Renal pelvis (tissue), 12 donors: ENCODE data around the gene ST14. TPM values are rescaled to one million over a fixed set of nuclear protein-coding genes. Genes with fewer than 3 reads are reported as not detected.

Source experiments
- DNase-seq: peaks from one replicate; pipeline ENCODE4 v3.0.0-alpha.2; 2013
- long read RNA-seq, 16 experiments: transcript quantifications; one replicate each; lab custom pipeline, GENCODE V29; 2026
- polyA plus RNA-seq, 3 donors: library from polyadenylated mRNA; unstranded; fragments of 120-200 nt; gene quantifications; one replicate each; pipeline ENCODE4 v1.2.1, GENCODE V29; 2013; ENCODE audit not compliant: insufficient read length in 3 of 3

Gene ST14
- polyA plus RNA-seq = 10 to 100 TPM; 34.2 to 39.2 (median 34.6) TPM
- long read RNA-seq, donor 1, transcript ST14-201 (19 exons, 3,539 nt) = major isoform, 7 of 24 reads
- long read RNA-seq, donor 1, partial matches to known transcripts = 17 of 24 reads
- long read RNA-seq, donor 1, other reads (novel, unspliced or antisense) = 0 of 24 reads
- long read RNA-seq, donor 2, transcript ST14-201 (19 exons, 3,539 nt) = major isoform, 6 of 6 reads
- long read RNA-seq, donor 2, partial matches to known transcripts = 0 of 6 reads
- long read RNA-seq, donor 2, other reads (novel, unspliced or antisense) = 0 of 6 reads
- long read RNA-seq, donor 3, transcript ST14-201 (19 exons, 3,539 nt) = major isoform, 7 of 12 reads
- long read RNA-seq, donor 3, partial matches to known transcripts = 5 of 12 reads
- long read RNA-seq, donor 3, other reads (novel, unspliced or antisense) = 0 of 12 reads
- long read RNA-seq, donor 4, transcript ST14-201 (19 exons, 3,539 nt) = major isoform, 10 of 27 reads
- long read RNA-seq, donor 4, partial matches to known transcripts = 17 of 27 reads
- long read RNA-seq, donor 4, other reads (novel, unspliced or antisense) = 0 of 27 reads
- long read RNA-seq, donor 5, partial matches to known transcripts = 23 of 23 reads
- long read RNA-seq, donor 5, other reads (novel, unspliced or antisense) = 0 of 23 reads
- long read RNA-seq, donor 6, transcript ST14-201 (19 exons, 3,539 nt) = major isoform, 11 of 41 reads
- long read RNA-seq, donor 6, partial matches to known transcripts = 29 of 41 reads
- long read RNA-seq, donor 6, other reads (novel, unspliced or antisense) = 0 of 41 reads
- long read RNA-seq, donor 7, partial matches to known transcripts = 26 of 30 reads
- long read RNA-seq, donor 7, other reads (novel, unspliced or antisense) = 0 of 30 reads
- long read RNA-seq, donor 8 = 0 reads
- long read RNA-seq, donor 9, transcript ST14-201 (19 exons, 3,539 nt) = major isoform, 10 of 42 reads
- long read RNA-seq, donor 9, partial matches to known transcripts = 31 of 42 reads
- long read RNA-seq, donor 9, other reads (novel, unspliced or antisense) = 0 of 42 reads
- long read RNA-seq, donor 10, partial matches to known transcripts = 10 of 12 reads
- long read RNA-seq, donor 10, other reads (novel, unspliced or antisense) = 0 of 12 reads
- long read RNA-seq, donor 11, partial matches to known transcripts = 0 of 2 reads
- long read RNA-seq, donor 11, other reads (novel, unspliced or antisense) = 0 of 2 reads
- long read RNA-seq, donor 12, transcript ST14-201 (19 exons, 3,539 nt) = major isoform, 8 of 27 reads
- long read RNA-seq, donor 12, partial matches to known transcripts = 14 of 27 reads
- long read RNA-seq, donor 12, other reads (novel, unspliced or antisense) = 5 of 27 reads
- long read RNA-seq, donor 13, partial matches to known transcripts = 5 of 7 reads
- long read RNA-seq, donor 13, other reads (novel, unspliced or antisense) = 0 of 7 reads
- long read RNA-seq, donor 14 = 0 reads
- long read RNA-seq, donor 15, transcript ST14-201 (19 exons, 3,539 nt) = major isoform, 20 of 47 reads
- long read RNA-seq, donor 15, partial matches to known transcripts = 27 of 47 reads
- long read RNA-seq, donor 15, other reads (novel, unspliced or antisense) = 0 of 47 reads
- long read RNA-seq, donor 16, partial matches to known transcripts = 38 of 43 reads
- long read RNA-seq, donor 16, other reads (novel, unspliced or antisense) = 0 of 43 reads

DNA sequence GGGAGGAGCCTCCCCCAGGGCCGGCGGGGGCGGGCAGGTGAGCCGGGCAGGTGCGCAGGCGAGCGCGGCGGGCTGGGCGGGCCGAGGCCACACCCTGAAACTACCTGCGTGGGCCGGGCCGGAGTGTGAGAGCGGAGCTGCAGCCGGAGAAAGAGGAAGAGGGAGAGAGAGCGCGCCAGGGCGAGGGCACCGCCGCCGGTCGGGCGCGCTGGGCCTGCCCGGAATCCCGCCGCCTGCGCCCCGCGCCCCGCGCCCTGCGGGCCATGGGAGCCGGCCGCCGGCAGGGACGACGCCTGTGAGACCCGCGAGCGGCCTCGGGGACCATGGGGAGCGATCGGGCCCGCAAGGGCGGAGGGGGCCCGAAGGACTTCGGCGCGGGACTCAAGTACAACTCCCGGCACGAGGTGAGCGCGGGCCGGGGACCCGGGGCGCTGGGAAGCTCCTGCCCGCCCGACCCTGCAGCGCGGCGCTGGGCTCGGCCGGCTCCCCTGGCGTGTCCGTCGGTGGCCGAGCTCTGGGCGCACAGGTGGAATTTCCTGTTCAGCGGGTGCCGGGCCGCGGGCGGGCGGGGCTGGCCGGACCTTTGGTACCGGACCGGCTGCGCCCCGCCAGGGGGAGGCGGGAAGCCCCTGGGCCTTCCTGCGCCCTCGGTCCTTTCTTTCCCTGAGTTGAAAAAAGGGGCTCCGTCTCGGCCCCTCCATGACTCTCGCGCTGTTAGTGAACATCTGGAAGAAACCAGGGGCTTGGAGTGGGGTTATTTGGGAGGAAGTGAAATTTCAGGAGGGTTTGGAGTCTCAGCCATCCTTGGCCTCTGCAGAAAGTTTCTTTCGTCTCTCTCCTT lies at the start of gene ST14:
TSS of gene ST14 (plus strand) at position 126 of the 841 bp plus-strand sequence. CDS start at position 324, 198 bp downstream.
- DNase-seq = no peak

GRCh38 chr11:130110339-130111108 lies 49.1 kb upstream of the ST14 start:
- no peak for DNase-seq

DNA sequence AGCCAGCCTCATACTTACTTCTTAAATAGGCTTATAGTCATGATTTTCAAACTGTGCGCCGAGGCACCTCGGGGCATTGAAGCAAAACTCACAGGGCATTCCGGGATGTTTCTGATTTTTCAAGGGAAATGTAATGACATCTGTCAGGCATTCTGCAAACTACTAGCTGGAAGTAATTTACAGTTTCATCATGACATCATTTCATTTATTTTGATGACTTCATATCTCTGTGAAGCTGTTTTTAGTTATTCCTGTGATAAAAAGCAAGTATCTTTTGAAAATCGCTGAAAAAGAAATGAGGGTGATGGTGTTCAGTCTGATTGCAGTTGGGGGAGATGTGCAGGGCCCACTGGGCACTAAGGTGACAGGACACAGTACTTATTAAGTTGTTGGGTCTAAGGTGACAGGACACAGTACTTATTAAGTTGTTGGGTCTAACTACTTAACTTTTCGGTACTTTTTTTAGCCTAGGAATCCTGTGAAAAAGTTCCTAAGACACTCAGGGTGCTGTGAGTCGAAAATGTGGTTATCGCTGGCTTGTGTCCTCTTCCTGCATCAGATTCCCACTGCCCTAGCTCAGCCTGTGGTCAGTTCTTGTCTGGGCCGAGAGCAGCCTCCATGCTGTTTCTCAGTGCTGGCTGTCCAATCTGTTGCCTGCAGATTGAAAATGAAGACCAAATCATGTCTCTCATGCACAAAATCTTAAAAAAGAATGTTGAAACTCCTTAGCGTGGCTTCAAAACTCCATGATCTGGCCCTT lies 47.3 kb upstream of the ST14 start:
- no peak for DNase-seq

- no peak for DNase-seq
Measured at GRCh38 chr11:130114281-130114680, 45.3 kb upstream of the ST14 start.

GRCh38 chr11:130114726-130115125 lies 44.9 kb upstream of the ST14 start:
- DNase-seq = no peak

DNA sequence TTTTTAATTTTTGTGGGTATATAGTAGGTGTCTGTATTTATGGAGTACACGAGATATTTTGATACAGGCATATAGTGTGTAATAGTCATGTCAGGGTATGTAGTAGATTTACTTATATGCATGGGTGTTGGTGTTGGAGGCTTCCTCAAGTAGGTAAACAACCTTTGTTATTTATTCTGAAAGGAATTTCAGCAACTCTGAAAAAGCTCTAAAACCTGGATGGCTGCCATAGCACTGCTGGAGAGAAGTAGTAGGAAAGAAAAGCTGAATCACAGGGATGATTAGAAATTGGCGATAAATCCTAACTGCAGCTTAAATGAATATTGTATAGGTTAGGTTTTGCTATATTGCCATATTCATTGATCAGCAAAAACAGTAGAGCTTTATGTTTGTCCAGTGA lies 44.4 kb upstream of the ST14 start:
- DNase-seq = no peak

DNA sequence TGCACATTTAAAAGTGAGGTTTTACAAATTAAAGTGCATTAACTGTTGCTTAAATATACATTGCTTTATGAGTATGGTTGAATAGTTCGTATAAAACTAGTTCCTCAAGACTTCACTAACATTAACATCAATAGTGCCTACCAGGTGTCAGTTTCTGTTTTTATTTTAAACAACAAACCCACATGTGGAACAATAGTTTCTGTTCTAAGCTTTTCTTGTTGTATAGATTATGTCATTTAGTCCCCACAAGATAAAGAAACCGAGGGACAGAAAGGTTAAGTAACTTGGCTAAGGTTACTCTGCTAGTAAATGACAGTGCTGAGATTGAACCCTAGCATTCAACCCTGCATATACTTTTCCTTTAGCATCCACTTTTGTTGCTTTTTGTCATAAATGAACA lies 41.4 kb upstream of the ST14 start:
- DNase-seq = no peak

DNA sequence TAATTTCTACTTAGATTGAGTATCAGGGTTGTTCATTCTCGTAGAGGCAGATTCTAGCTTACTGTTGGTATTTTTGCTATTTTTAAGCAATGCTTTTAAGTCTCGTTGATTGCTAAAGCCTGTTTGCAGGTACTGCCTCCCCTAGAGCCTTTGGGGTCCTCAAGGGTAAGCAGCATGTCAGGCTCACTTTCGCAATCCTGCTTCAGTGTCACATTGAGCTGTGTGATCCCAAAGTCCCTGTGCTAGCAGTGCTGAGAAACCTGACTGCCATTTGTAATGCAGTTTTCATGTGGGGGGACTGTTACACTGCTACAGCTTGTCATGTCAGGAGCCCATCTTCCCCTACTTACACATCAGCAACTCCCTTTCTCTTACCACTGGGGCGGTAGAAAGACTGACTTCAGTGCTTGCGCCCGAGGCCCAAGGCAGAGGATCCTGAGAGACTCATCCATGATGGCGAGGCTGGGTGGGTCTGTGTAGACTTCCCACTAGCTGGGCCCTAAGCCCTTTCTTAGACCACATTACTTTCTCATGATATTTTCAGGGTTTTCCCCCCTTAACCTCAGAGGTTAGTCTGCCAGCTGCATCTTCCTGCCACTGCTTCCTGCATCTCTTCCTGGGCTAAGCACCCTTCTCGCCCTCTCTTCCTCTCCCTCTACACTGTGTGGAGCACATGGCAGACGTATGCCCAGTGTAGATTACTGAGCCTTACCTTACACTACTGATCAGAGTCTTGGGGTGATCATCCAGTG lies 40.8 kb upstream of the ST14 start:
- DNase-seq = no peak

DNA sequence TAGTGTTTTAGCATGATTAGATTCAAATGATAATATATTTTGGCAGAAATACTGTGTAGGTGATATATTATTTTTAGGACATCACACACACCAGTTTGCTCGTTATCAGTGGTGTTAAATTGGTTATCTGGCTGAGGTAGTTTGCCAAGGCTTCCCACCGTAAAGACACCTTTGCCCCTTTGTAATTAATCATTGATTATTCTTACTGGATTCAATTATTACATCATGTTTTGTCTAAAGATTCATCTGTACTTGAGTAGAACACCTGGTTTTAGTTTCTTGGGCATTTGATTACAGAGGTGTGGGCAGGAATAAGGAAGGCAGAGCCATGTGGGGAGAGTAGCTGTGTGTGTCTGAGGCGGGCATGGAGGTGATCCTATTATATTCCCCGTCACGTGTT lies 39.5 kb upstream of the ST14 start:
- no peak for DNase-seq

DNA sequence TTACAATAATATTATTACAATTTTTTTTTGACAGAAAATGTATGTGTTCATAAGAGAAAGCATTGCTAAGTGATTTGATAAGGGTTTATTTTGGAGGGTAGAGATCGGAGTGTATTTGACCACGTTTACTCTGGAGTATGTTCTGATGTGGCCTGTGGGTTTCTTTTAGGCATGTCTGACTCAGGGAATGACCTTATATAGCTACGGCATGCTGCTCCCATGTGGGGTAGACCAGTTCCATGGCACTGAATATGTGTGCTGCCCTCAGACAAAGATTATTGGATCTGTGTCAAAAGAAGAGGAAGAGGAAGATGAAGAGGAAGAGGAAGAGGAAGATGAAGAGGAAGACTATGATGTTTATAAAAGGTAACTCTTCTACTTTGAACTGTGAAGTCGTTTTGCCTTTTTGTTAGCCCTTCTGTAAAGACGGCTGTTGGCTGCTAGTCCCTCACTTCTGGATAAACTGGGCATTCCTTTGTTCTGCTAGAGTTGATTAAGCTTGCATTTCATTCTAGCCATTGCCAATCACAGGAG lies 38.1 kb upstream of the ST14 start:
- no peak for DNase-seq

DNA sequence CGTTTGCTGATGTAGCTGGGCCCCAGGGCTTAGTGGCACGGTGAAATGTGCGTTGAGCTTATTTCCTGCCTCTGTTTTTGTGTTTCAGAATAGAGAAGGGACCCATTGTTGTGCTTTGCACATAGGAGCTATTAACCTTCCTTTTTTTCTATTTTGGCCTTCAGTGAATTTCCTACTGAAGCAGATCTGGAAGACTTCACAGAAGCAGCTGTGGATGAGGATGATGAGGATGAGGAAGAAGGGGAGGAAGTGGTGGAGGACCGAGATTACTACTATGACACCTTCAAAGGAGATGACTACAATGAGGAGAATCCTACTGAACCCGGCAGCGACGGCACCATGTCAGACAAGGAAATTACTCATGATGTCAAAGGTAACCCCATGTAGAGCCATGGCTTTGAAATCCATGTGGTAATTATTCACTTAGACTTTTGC lies 37.4 kb upstream of the ST14 start:
- no peak for DNase-seq

DNA sequence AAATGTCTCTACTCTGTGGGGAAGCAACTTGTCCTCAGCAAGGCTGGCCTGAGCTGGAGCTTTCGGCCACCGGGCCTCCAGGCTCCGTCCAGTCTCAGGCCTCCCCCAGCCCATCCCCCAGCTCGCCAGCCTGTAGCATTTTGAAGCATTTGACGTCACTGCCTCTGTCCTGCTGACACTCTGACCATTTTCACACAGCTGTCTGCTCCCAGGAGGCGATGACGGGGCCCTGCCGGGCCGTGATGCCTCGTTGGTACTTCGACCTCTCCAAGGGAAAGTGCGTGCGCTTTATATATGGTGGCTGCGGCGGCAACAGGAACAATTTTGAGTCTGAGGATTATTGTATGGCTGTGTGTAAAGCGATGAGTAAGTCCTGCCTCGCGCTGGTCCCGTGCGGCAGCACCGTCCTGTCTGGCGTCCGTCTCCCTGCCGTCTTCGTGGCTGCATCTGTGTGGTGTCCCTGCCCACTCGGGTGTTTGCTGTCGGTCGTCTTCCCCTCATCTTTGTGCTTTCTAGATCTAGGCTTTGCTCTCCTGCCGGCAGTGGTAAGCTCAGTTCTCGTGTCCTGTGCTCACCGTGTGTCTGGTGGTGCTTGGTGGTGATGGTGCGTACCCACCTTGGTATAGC lies 36.1 kb upstream of the ST14 start:
- DNase-seq = no peak

DNA sequence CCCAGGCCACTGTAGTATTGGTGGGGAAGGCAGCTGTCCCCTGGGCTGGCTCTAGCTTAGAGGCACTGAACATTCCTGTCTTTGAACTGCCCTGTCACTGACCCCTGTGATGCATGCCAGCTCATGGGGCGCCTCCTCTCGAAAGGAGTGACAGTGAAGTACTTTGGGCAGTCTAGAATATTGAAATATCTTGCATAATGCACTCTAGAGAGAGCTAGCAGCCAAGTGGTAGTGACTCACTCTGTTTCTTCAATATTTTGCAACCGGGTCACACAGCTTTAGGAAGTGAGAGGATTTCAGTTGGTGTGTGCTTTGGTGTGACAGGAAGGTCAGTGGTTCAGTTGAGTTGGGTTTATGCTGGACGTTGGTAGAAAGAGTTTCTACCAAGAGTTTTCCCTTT lies 35.5 kb upstream of the ST14 start:
- DNase-seq = no peak

DNA sequence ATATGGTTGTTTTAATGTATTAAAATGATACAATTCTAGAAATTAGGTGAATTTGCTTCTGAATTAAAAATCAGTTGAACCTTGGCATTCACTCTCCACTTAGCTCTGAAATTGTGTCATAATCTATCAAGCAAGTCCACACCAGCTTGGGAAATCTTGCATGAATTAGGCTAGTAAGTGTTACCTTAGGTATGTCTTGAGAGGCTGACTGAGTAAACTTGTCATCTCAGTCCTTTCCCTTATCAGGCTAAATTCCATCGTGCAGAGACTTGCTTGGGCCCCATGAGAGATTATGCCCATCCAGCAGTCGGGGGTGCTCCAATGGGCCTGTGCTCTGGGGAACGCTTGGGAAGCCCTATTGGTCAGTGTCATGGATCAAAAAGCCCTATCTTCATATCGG lies 33.9 kb upstream of the ST14 start:
- DNase-seq = no peak

DNA sequence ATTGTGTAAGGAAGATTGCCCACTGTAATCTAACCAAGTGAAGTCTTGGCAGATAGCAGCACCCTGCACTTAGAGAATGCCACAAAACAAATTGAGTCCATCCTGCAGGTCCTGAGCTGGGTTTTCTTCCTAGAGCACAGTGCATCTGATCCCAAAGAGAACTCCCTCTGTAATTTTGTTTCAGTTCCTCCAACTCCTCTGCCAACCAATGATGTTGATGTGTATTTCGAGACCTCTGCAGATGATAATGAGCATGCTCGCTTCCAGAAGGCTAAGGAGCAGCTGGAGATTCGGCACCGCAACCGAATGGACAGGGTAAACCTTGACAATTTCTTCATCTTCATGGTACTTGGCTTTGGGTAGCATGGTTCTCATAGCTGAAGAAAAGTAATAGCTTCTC lies 33.1 kb upstream of the ST14 start:
- no peak for DNase-seq

DNA sequence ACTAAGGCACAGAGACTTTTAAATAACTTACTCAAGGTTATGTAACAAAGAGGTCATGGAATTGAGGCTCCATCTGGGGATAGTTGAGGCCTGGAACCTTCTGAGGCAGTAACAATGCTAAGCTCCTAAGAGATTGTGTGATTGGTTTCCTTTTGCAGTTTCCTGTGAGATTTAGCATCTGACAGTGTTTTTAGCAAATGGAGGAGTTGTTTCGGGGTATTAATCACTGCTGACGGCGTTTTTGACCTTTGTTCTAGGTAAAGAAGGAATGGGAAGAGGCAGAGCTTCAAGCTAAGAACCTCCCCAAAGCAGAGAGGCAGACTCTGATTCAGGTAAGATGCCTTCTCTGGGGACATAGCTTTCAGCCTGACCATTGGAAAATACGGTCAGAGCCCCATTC lies 32.1 kb upstream of the ST14 start:
- DNase-seq = no peak

DNA sequence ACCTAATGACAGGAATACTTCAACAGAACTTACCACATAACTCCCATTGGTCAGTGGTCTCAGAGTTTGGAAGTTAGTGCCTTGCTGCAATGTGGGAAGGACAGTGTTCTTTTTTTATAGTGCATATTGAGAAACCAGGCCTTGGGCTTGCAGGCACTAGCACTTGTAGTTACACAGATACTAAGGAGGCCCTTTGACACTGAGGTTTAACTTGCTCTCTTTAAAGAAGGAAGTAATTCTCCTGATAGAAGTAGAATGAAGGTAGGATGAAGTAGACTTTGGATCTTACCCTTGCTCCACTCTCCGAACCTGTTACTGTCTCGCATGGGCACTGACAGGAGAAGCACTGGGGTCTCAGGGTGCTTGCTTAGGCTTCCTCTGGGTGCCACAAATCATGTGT lies 31.0 kb upstream of the ST14 start:
- DNase-seq = no peak
